ENCODE measurements around the gene ANKRD33.

- TF ChIP-seq POLR2A (IDR thresholded peaks at IDR 0.05; ENCODE audit: low read depth, low read length) (no peak), POLR2AphosphoS5 (IDR thresholded peaks at IDR 0.05; ENCODE audit: low read depth, low read length) (no peak), TAF1 (IDR thresholded peaks at IDR 0.05; ENCODE audit: low read depth, low read length) (no peak), PAX5 (IDR thresholded peaks at IDR 0.05; ENCODE audit: insufficient read depth, low read length, severe bottlenecking) (no peak), SPI1 (IDR thresholded peaks at IDR 0.05; ENCODE audit: low read depth, low read length) (no peak), POU2F2 (IDR thresholded peaks at IDR 0.05; ENCODE audit: low read depth, low read length) (no peak)
These were observed 38.2 kb downstream of the ANKRD33 start for GRCh38 chr12:51926064-51926632.

Data from GM12891 (cell line).